ENCODE data around the gene CACNA1S. TPM values are rescaled to one million over a fixed set of nuclear protein-coding genes. Genes with fewer than 3 reads are reported as not detected.

The CACNA1S gene
- total and polyA plus RNA-seq, 2 donors (not counting 1 experiment from before 2014, with no cell fraction given), result not detected

DNA sequence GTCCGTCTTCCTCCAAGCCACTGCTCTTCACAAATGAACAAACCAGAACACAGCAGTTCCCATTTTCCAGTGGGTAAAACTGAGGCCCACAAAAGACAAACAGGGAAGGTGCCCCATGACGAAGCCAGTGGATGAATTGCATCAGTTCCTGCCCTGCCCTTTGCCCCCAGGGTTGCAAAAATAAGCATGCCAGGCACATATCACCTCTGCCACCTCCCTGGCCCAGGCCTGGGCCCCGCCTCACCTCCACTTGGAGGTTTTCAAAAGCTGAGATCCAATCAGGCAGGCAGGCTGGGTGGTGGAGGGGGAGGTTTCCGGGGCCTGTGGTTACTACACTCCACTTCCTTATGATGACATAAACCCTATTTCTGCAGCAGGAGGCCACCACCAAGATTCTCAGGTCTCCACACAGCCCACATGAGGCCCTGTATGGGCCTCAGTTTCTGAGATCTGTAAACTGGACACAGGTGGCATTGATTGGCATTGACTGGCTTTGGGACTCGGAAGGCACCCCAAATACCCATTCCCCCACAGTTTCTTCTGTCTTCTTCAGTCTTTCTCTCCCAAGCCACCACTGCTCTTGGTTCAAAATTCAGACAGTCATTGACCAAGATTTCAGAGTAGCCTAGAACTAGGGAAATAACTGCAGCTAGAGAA is 92.8 kb downstream of the CACNA1S start:
- Histone ChIP-seq H3K79me2 (ENCODE audit: control insufficient read depth, insufficient read depth, low read length) (peaks cover 75% of the 10 kb centered on the region), H3K27me3 (replicated peaks in 1 of 4; ENCODE audit: control extremely low read depth in 1 of 4, control insufficient read depth in 3 of 4, insufficient read depth in 4 of 4, low read length in 3 of 4) (no peaks in the 10 kb centered on the region), H3K9ac (ENCODE audit: low read length) (peak overlapping the region; percentile 87), H3K9me3 (ENCODE audit: control extremely low read depth in 1 of 3, control insufficient read depth in 2 of 3, insufficient read depth in 1 of 3, low read length in 2 of 3) (no peaks in the 10 kb centered on the region), H3K4me2 (replicated peaks; ENCODE audit: low read depth, low read length, poor library complexity, severe bottlenecking) (peak overlapping the region; percentile 94), H3K27ac (ENCODE audit: low read length in 2 of 2) (peak overlapping the region; percentile 90 to 95), H2AFZ (ENCODE audit: insufficient read depth, low read depth, low read length, poor library complexity, severe bottlenecking) (no peak overlapping the region), H3K4me1 (ENCODE audit: control insufficient read depth in 2 of 2, insufficient read depth in 2 of 2, low read length in 2 of 2) (peaks cover 88 to 92% of the 10 kb centered on the region in 2 donors), H4K20me1 (ENCODE audit: control insufficient read depth, insufficient read depth, low read length, poor library complexity, severe bottlenecking) (peaks cover 47% of the 10 kb centered on the region), H3K36me3 (replicated peaks in 1 of 2; ENCODE audit: control extremely low read depth in 1 of 2, control insufficient read depth in 1 of 2, extremely low read depth in 1 of 2, insufficient read depth in 2 of 2, low read length in 1 of 2) (peaks cover 0 to 3% of the 10 kb centered on the region in 2 experiments), H3K4me3 (ENCODE audit: control extremely low read depth in 1 of 5, extremely low read depth in 1 of 5, insufficient read depth in 1 of 5, low read depth in 2 of 5, low read length in 4 of 5) (peak overlapping the region in 1 of 5 experiments; percentile 39)
- ChIA-PET POLR2A (interaction anchor here (0.6 to 1.1 kb wide), 2 partner anchors 42 to 350 kb away, joined by 3 to 4 read pairs; partner anchors contain the start of gene DDX59), CTCF (interaction anchor here (0.8 to 10.5 kb wide), 9 partner anchors 17 to 397 kb away, joined by 3 to 83 read pairs (median 6); no protein-coding TSS in a partner anchor)
- peak overlapping the region; percentile 98 for H3K27ac Mint-ChIP-seq
- H3K9me3 Mint-ChIP-seq (ENCODE audit: insufficient read depth), result no peaks in the 10 kb centered on the region
- TF ChIP-seq, protein P1, sequence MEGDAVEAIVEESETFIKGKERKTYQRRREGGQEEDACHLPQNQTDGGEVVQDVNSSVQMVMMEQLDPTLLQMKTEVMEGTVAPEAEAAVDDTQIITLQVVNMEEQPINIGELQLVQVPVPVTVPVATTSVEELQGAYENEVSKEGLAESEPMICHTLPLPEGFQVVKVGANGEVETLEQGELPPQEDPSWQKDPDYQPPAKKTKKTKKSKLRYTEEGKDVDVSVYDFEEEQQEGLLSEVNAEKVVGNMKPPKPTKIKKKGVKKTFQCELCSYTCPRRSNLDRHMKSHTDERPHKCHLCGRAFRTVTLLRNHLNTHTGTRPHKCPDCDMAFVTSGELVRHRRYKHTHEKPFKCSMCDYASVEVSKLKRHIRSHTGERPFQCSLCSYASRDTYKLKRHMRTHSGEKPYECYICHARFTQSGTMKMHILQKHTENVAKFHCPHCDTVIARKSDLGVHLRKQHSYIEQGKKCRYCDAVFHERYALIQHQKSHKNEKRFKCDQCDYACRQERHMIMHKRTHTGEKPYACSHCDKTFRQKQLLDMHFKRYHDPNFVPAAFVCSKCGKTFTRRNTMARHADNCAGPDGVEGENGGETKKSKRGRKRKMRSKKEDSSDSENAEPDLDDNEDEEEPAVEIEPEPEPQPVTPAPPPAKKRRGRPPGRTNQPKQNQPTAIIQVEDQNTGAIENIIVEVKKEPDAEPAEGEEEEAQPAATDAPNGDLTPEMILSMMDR (IDR thresholded peaks at IDR 0.05), result no peak
- no peak for TF ChIP-seq EZH2 (IDR thresholded peaks at IDR 0.05; ENCODE audit: borderline replicate concordance, insufficient read depth, low read depth, low read length, poor library complexity, severe bottlenecking)
- peak overlapping the region; percentile 97 for H3K4me3 Mint-ChIP-seq
- WGBS (ENCODE audit: insufficient coverage), result 16% methylated on average over 3 of the region's 5 CpGs
- ATAC-seq (ENCODE audit: low read depth) (peak; percentile 60), DNase-seq (peak; percentile 90)
- intact Hi-C loops (cut with micrococcal nuclease), result loop anchor here (1.0 to 10.0 kb wide), 3 partner anchors 95 to 715 kb away; partner anchors contain the start of gene KIF14
- H3K4me1 Mint-ChIP-seq, result peaks cover 85% of the 10 kb centered on the region
- no peaks in the 10 kb centered on the region for H3K27me3 Mint-ChIP-seq

DNA sequence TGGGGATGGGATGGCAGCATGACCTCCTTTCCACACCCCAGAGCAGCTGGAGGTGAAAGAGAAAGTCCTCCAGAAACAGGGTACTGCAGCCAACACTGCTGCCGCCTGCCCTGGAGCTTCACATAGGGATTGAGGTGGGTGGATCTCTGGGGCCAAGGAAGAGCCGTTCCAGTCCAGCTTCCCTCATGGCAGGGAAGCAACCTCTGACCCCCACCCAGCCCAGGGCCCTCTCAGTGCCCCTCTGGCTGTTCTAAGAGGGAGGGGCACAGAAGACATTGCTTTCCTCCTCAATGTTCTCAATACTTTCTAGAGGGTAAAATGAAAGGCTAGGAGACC is 94.4 kb downstream of the CACNA1S start:
- POLR2A ChIA-PET, result interaction anchor here (0.9 kb wide), 1 partner anchor 9 kb away, joined by 3 read pairs; no protein-coding TSS in a partner anchor
- intact Hi-C loops (cut with micrococcal nuclease), result loop anchor here (10.0 kb wide), 1 partner anchor 713 kb away; no protein-coding TSS in a partner anchor

More for the DNA sequence above, 94.4 kb downstream of the CACNA1S start:
- no peaks in the 10 kb centered on the region for H3K27me3 ChIP-seq (replicated peaks in 1 of 4; ENCODE audit: control extremely low read depth in 1 of 4, control insufficient read depth in 3 of 4, insufficient read depth in 4 of 4, low read length in 3 of 4)
- no peak for DNase-seq
- no peak for ATAC-seq (ENCODE audit: low read depth)
- no peaks in the 10 kb centered on the region for H3K9me3 ChIP-seq (ENCODE audit: control extremely low read depth in 1 of 3, control insufficient read depth in 2 of 3, insufficient read depth in 1 of 3, low read length in 2 of 3)
- H3K4me2 ChIP-seq (replicated peaks; ENCODE audit: low read depth, low read length, poor library complexity, severe bottlenecking), result peak overlapping the region; percentile 94
- Mint-ChIP-seq H3K27ac (peak overlapping the region; percentile 80), H3K9me3 (ENCODE audit: insufficient read depth) (no peaks in the 10 kb centered on the region), H3K4me1 (peaks cover 88% of the 10 kb centered on the region), H3K27me3 (no peaks in the 10 kb centered on the region), H3K4me3 (peak overlapping the region; percentile 56)
- no peak overlapping the region for H3K27ac ChIP-seq (ENCODE audit: low read length in 2 of 2)
- peaks cover 87% of the 10 kb centered on the region for H3K79me2 ChIP-seq (ENCODE audit: control insufficient read depth, insufficient read depth, low read length)
- no peak overlapping the region for H3K4me3 ChIP-seq (ENCODE audit: control extremely low read depth in 1 of 5, extremely low read depth in 1 of 5, insufficient read depth in 1 of 5, low read depth in 2 of 5, low read length in 4 of 5)
- peaks cover 0 to 13% of the 10 kb centered on the region in 2 experiments for H3K36me3 ChIP-seq (replicated peaks in 1 of 2; ENCODE audit: control extremely low read depth in 1 of 2, control insufficient read depth in 1 of 2, extremely low read depth in 1 of 2, insufficient read depth in 2 of 2, low read length in 1 of 2)
- peaks cover 89 to 98% of the 10 kb centered on the region in 2 donors for H3K4me1 ChIP-seq (ENCODE audit: control insufficient read depth in 2 of 2, insufficient read depth in 2 of 2, low read length in 2 of 2)
- no peak overlapping the region for H3K9ac ChIP-seq (ENCODE audit: low read length)
- peaks cover 63% of the 10 kb centered on the region for H4K20me1 ChIP-seq (ENCODE audit: control insufficient read depth, insufficient read depth, low read length, poor library complexity, severe bottlenecking)
- CTCF ChIA-PET, result interaction anchor here (0.6 to 10.5 kb wide), 5 partner anchors 9 to 395 kb away, joined by 3 to 83 read pairs (median 58); no protein-coding TSS in a partner anchor
- no CpG with 5 or more reads among the region's 2 CpGs for WGBS (ENCODE audit: insufficient coverage)
- TF ChIP-seq, protein P1 (IDR thresholded peaks at IDR 0.05), result no peak
- TF ChIP-seq EZH2 (IDR thresholded peaks at IDR 0.05; ENCODE audit: borderline replicate concordance, insufficient read depth, low read depth, low read length, poor library complexity, severe bottlenecking), result no peak
- no peak overlapping the region for H2AFZ ChIP-seq (ENCODE audit: insufficient read depth, low read depth, low read length, poor library complexity, severe bottlenecking)

All from B cell (primary cell).